ENCODE results near the gene MAP4K3.

The MAP4K3 gene

GRCh38 chr2:39479053-39479670 is 42.1 kb upstream of the MAP4K3 start:
- no peak for TF ChIP-seq CTCF (IDR thresholded peaks at IDR 0.05; ENCODE audit: insufficient read depth, low read length)
- TF ChIP-seq SPI1 (IDR thresholded peaks at IDR 0.05; ENCODE audit: borderline replicate concordance, low read depth) = no peak
- TF ChIP-seq REST (IDR thresholded peaks at IDR 0.05; ENCODE audit: insufficient replicate concordance, low read depth) = no peak
- no peak for TF ChIP-seq GABPA (IDR thresholded peaks at IDR 0.05; ENCODE audit: low read depth)
- TF ChIP-seq POLR2AphosphoS5 (IDR thresholded peaks at IDR 0.05; ENCODE audit: low read depth) = no peak
- no peak overlapping the region for H3K27ac ChIP-seq (replicated peaks)
- no peaks in the 10 kb centered on the region for H3K27me3 ChIP-seq (ENCODE audit: insufficient read depth, poor library complexity, severe bottlenecking)
- no peak for DNase-seq (ENCODE audit: low read depth in 1 of 2, low spot score in 1 of 2)
- no peak overlapping the region for H3K4me3 ChIP-seq (replicated peaks; ENCODE audit: insufficient read depth, low read length)

- Histone ChIP-seq H3K27me3 (ENCODE audit: insufficient read depth, poor library complexity, severe bottlenecking) (no peaks in the 10 kb centered on the region), H3K27ac (replicated peaks) (no peak overlapping the region), H3K4me3 (replicated peaks; ENCODE audit: insufficient read depth, low read length) (no peak overlapping the region)
- TF ChIP-seq POLR2AphosphoS5 (IDR thresholded peaks at IDR 0.05; ENCODE audit: low read depth) (no peak), SPI1 (IDR thresholded peaks at IDR 0.05; ENCODE audit: borderline replicate concordance, low read depth) (no peak), REST (IDR thresholded peaks at IDR 0.05; ENCODE audit: insufficient replicate concordance, low read depth) (no peak), GABPA (IDR thresholded peaks at IDR 0.05; ENCODE audit: low read depth) (no peak), CTCF (IDR thresholded peaks at IDR 0.05; ENCODE audit: insufficient read depth, low read length) (no peak)
- no peak for DNase-seq (ENCODE audit: low read depth in 1 of 2, low spot score in 1 of 2)
Observed at GRCh38 chr2:39476524-39476923, 39.4 kb upstream of the MAP4K3 start.

GRCh38 chr2:39475006-39475405 is 37.9 kb upstream of the MAP4K3 start:
- no peak for DNase-seq (ENCODE audit: low read depth in 1 of 2, low spot score in 1 of 2)
- Histone ChIP-seq H3K27ac (replicated peaks) (no peak overlapping the region), H3K4me3 (replicated peaks; ENCODE audit: insufficient read depth, low read length) (no peak overlapping the region), H3K27me3 (ENCODE audit: insufficient read depth, poor library complexity, severe bottlenecking) (no peaks in the 10 kb centered on the region)
- TF ChIP-seq REST (IDR thresholded peaks at IDR 0.05; ENCODE audit: insufficient replicate concordance, low read depth) (no peak), GABPA (IDR thresholded peaks at IDR 0.05; ENCODE audit: low read depth) (no peak), SPI1 (IDR thresholded peaks at IDR 0.05; ENCODE audit: borderline replicate concordance, low read depth) (no peak), CTCF (IDR thresholded peaks at IDR 0.05; ENCODE audit: insufficient read depth, low read length) (no peak), POLR2AphosphoS5 (IDR thresholded peaks at IDR 0.05; ENCODE audit: low read depth) (no peak)

Data from HL-60 (cell line).